Activated T-cell treated with anti-CD3 and anti-CD28 coated beads for 1 hour (primary cell): ENCODE results near the gene PXDN.
"Not testable (repeated sequence)": the region's sequence is repeated elsewhere in the genome, so short reads cannot be mapped to it uniquely, and the experiment has no call there.

Experiments
- DNase-seq: peaks from one replicate; pipeline ENCODE4 v3.0.0-alpha.2; 2020; ENCODE audit warnings: low read depth

PXDN gene

DNA sequence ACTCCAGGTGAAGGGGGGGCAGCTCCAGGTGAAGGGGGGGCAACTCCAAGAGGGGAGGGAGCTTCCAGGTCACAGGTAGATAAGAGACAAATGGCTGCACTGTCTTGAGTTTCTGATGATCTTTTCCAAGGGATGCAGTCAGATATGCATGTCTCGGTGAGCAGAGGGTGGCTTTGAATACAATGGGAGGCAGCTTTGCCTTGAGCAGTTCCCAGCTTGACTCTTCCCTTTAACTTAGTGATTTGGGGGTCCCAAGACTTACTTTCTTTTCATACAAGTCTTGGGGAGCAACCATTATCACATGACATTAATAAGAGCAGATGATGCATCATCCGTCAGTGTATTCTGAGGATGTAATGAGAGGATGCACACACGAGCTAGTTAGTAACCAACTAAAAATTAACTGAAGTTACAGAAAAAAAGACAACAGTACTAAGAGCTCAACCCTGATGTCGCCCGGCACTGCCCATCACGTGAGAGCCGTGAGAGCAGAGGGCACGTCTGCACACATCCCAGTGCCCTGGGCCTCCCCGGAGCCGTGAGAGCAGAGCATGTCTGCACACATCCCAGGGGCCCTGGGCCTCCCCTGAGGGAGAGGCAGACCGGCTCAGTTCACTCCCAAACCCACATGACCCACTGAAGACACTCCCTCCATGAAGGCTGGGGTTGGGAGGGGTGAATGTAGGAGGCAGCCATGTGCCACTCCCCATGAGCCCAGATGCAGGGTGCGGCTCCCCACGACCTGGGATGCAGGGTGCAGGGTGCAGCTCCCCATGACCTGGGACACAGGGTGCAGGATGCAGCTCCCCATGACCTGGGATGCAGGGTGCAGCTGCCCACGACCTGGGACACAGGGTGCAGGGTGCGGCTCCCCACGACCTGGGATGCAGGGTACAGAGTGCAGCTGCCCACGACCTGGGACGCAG is 39.4 kb downstream of the PXDN start:
- DNase-seq: no peak

DNA sequence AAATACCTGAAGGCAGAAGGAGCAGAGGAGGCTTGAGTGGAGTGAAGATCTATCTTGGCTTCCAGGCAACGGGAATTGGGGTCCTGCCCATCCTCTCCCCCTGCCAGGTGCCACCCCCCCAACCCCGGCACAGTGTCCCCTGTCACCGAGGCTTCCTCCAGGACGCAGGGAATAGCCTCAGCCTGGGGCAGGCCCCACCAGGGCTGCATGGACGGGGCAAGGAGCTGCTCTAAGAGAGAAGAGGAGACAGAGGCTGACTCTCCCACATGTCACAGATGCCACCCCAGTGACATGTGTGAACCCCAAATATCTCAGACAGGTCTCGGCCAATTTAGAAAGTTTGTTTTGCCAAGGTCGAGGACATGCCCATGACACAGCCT is 42.1 kb downstream of the PXDN start:
- no peak for DNase-seq

DNA sequence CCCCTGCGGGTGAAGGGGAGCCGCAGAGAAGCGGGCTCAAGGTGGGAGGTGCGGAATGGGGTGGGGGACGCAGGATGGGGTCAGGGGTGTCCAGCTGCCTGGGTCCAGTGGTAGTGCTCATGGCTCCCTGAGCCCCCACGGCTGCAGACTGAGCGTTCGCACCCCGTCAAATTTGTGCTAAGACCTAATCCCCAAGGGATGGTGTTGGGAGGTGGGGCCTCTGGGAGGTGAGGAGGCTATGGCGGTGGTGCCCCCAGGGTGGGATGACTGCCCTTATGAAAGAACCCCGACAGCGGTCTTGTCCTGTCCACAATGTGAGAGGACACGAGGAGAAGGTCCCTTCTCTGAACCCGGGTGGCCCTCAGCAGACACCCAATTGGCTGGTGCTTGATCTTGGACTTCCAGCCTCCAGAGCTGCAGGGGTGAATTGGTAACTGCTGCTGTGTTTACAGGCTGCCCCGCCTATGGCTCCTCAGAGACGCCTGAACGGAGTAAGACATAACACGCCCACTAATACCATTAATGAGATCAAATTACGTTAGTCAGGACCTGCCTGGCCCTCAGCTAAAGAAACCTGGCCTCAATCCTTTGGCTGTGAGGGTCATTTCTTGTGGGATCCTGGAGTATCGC is 42.6 kb downstream of the PXDN start:
- no peak for DNase-seq

DNA sequence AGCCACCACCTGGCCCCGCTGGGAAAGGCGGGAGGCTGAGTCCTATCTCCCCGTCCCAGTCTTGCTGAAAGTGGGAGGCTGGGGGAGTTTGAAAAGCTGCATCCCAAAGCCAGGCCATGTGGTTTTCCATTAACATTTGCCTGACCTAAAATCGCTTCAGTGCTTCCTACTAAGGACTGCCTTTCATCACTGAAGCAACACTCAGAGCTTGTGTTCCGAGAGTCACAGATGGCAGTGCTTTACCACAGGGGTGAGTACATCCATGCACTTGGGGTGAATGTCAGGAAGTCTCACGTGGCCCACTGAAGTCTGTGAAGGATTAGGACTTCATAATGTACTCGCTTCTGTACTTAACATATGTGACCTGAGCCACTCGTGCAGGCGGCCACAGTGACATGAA is 43.3 kb downstream of the PXDN start:
- no peak for DNase-seq

DNA sequence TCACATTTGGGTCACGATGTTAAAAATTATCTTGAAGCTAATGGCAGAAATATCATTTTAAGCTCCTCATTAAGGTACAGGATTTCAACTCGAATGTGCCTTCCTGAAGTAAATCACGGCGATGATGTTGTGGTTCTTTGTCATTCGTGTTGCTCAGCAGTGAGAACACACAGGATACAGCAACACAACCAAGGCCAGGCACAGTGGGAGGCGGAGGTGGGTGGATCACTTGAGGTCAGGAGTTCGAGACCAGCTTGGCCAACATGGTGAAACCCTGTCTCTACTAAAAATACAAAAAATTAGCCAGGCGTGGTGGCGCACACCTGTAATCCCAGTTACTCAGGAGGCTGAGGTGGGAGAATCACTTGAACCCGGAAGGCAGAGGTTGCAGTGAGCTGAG is 43.9 kb downstream of the PXDN start:
- DNase-seq: not testable (repeated sequence)

DNA sequence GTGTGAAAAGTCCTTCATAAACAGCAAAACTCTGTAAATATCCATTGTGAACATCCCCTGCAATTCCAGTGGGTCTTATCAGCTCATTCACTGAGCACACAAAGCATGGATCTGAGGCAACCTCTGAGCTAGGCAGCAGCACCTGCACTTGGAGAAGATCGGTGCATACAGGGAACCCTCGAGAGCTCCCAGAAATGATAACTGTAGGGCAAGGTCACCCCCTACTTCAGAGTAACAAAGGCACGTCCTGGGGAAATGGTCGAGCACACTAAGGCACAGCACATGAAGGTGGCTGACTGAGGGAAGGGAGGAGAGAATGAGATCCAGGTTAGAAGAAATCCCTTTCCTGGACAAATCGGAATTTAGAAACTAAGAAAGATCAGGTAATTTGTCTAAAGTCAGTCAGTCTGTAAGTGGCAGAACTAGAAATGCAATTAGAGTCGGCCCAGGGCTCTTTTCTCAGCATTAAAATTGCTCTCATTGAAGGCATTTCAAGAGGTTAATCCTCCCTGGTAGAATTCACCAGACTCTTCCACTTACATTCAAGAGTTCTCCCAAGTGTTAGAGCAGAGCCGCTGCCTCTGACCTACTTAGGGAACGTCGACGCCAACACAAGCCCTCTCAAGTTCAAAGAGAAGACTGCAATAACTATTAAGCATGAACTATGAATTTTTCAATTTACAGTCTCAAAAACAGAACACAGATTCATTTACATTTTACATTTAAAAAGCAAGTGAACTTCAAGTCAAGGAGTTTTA is 45.9 kb downstream of the PXDN start:
- DNase-seq: no peak

DNA sequence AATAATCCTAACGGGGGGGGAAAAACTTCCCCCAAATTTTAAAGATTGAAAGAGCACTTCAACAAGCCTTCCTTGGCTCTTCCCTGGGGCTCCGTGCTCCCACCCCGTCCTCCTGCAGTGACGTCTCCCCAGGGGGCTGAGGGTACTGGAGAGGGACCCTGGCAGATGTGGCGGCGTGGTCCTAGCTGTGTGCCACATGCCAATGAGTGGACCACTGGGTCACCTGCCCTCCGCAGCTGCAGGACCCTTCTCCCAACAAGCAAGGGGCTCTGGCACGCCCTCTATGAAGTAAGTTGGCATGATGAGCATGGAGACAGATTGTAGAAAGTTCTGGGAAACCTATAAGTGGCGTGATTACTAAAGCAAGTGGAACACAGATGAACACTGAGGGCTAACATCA is 46.7 kb downstream of the PXDN start:
- DNase-seq: no peak

DNA sequence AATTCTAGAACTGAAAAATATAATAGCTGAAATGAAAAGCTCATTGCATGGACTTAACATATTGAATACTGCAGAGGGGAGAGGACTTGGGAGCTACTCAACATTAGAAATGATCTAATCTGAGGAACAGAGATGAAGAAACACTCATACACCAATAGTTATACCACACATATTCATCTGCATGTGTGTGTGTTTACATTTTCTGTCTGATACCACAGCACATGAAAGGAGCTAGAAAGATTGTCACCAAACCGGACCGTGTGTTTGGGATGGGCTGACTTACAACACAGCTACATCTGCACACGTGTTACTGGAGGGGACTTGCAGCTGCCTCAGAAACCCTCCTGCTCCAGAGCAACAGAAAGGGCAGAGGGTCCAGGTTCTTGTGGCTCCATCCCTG is 47.8 kb downstream of the PXDN start:
- DNase-seq: no peak

DNA sequence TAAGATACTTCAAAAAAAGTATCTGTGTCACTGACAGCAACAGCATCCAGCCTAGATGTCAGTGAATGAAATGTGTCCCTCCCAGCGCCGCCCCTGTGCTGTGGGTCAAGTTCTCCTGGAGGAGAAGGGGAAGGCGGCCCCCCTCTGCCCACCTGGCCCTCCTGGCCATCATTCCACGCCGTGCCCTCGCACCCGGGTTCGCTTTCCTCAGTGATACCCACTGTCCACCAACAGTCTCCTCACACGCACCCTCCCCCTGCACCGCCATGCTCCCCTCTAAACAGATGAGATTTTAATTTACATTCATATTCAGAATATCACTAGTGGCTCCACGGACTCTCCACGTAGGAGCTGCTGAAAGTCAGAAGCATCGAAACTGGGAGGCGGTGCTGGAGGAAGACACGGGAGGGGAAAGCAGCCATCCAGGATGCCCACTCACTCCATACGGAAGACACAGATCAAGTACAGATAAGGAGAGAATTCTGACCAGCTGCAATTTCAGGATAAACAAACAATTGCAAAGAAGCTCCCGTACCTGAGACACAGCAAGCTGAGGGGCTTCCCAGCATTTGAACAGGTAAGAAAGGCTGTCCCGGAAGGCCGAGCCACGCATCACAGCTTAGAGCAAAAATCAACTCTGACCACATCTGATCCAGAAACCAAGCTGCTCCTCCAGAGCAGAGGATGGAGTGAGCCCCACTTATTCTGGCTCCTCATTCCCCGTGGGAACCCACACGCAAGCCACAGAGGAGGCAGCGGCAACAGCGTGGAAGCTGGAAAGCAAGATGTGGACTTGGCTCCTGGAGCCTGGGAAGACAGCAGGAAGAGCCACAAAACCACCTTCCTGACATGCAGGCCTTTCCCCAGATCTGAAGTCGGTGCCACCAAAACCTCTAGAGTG is 49.7 kb downstream of the PXDN start:
- no peak for DNase-seq

DNA sequence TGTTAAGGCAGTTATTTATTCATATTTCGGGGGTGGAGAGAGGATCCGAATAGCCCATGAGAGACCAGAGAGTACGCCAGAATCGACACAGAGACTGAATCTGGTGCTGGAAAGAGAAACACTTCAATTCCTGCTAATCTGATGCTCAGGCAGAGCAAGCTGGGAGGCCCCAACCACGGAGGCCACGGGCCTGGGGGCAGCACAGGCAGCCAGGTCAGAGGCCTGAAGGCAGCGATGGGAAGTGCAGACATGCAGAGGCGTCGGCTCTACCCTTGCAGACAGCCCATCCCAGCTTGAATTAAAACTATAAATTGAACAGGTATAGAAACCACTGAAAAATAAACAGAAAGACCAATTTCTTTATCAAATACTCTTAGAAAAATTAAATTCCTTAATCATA is 50.6 kb downstream of the PXDN start:
- DNase-seq: no peak

DNA sequence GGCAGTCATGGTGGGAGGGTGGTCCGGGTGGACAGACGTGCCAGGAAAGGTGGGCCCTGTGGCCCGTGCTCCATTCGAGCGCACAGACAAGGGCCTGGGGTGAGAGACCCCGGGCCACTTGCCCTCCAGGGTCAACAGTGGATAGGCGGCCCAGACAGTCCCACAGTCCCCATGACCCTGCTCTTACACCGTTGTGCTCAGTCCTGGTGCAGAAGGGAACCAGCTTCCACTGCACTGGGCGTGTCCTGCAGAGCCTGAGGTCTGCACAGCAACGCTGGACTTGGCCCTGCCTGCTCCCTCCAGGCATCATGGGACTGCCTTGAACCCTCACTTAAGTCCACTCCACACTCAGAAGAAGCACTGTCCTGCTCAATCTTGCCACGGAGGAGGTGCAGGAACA is 52.0 kb downstream of the PXDN start:
- no peak for DNase-seq

DNA sequence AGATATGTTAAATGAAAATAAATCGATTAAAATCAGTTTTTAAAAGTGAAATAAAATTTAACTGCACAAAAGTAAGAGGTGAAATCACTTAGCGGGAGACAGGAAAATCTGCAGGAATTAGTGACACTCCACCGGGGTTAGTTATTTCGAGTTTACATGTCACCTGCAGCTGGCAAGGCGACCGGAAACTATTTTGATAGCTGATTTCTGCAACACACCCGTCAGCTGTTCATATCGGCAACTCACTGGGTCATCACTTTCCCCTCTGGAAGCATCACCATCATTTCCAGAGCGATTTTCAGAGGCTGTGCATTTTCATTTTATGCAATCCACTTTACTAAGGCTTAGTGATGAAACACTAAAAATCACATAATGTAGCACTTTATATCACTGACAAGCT is 52.9 kb downstream of the PXDN start:
- DNase-seq: no peak

DNA sequence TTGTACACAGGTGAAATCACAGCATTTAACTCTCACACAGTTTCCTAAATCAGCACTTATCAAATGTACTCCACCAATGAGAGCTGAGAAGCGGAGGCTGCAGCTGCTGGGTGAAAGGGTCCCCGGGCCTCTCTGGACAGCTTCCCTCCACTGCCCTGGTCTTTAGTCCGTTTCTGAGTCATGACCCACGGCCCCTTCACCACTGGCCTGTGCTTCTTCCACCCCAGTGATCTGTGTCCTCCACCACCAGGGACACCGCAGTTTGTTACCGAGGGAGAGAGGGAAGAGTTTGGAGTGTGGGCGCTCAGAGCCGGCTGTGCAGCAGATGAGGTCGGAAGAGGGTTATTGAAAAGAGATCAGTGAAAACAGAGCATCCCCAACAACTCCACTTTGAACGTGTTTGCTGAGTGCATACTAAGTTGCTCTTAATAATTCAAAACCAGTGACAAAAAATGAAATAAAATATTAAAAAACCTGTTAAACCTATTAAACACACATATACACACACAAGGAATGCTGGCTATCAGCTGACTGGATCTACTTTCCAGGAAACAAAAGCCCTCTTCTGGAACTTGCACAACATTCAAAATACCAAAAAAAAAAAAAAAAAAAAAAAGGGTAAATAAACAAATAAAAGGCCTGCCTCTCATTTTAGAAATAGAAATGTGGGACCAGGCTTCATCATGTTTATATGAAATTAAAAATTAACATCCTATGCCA is 54.1 kb downstream of the PXDN start:
- no peak for DNase-seq

DNA sequence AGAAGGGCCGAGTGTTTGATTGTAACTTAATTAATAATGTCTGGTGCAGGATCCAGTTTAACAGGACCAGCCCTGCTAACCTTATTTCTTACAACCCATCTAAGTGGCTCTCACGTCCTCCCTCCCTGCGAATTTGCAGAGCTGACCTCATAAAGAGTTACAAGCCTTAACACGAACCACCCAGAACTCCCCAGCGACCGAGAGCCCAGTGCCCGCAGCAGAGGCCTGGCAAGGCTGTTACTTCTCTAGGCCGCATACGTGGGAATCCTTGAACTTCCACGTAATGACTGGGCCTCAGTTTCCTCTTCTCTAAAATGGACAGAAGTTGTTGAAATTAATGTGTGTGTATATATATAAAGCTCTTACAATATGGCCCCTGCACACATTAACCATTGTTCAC is 55.5 kb downstream of the PXDN start:
- no peak for DNase-seq

DNA sequence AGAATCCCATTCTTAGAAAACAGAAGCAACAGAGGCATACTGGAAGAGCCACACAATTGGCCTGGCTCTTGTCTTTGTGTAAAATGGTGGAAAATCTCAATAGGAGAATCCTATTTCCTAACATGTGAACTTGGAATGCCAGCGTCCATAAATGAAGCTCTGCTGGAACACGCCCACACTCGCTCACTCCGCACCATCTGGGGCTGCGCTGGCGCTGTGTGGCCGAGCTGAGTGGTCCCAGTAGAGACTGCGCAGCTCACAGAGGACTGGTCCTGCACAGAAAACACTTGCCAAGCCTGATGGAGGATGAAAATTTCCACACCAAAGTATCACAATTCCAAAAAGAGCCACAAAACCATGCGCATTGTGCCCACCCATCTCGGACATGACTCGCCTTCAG is 56.2 kb downstream of the PXDN start:
- DNase-seq: no peak

DNA sequence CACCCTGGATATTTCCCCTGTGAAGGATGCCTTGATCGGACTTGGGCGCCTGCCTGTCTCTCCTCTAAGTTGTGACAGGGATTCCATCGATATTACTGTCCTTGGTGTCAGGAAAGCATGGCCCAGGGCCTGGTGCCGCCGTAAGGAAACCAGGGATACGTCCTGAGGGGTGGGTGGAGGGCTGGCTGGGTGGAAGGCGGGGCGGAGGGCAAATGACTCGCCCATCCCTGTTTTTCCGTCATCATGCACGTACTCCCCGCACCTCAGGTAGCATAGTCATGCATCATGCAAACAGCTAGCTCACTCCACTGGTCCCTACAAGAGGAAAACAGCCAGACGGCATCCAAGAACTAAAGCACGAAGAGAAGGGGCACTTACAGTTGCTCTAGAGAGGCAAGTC is 57.1 kb downstream of the PXDN start:
- no peak for DNase-seq

DNA sequence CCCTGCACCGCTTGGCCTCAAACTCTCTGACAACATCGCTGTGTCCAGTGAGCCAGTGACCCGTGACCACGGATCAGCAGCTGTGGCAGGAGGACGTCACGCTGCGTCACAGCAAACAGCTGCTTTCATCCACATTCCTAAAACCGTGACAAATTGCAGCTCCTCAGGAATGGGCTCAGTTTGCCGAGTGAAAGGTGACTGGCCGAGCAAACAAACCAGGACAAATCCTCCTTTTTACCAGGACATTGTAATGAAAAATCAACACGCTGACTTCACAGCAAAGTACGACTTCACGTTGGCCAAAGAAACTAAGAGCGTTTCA is 57.6 kb downstream of the PXDN start:
- no peak for DNase-seq

DNA sequence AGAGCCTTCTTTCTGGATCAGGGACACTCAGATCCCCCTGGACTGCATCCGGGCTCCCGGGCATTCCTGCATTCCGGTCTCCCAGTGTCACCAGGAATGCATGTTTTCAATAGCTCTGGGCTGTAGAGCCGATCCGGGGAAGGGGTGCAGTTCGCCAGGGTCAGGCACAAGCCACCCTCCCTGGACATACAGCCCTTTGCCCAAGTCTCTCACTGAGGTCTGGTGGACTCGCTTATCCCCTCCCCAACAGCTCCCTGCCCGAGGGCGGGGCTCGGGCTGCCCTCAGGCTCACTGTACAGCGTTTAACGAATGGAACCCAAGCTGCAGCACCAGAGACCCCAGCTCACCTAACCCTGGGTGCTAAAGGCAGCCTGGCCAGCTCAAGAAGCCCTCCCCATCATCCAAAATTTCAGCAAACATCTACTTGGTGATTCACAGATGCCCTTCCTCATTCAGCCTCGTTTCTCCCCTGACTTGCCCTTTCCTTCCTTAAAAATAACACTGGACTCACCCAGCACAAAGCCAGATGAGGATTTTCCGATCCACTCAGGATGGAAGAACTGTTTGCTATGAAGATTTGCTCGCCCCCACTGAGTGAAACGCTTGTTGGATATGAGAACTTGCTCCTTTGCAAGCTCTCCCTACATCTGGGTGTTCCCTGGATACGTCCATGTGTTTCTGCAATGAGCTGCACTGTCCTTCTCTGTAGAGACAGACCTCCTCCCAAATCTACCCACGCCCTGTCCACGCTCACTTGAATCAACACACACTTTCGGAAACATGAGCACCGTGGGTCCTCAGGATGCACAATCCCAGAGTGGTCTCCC is 58.1 kb downstream of the PXDN start:
- no peak for DNase-seq

DNA sequence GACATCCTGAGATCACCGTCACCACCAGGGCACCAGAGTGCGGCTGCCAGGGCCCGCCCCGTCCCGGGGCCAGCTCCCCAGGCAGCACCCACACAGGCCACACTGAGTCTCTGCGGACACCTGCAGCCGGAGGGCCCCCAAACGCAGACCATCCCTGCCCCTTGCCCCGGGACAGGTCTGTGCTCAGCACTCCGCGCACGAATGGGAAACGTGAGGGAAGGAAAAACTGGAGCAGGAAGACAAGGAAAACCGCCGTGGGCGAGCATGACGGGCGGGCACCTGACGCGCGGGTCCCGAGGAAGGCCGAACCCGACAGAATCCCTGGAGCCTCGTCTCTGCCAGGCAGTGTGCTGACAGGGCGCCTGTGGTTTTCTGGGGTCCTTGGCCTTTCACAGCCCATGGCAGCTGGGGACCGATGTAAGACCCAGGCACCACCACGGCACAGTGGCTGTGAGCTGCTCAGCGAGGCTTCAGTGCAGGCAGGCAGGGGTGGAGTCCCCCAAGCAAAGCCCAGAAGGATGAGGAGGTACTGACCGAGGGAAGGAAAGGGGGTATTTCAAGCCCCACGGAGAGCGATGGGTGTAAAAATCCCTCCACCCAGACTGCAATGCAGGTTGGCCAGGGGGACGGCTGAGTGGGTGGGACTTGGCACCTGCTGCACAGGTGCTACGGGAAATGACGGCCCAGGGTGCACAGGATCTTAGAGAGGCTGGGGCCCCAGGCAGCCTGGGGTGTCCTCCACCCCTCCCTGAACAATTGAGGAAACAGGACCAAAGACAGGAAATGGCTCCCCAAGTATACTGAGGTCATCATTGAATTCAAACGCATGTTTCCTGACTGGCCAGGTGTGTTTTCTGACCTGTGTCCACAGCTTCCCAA is 59.0 kb downstream of the PXDN start:
- DNase-seq: no peak

DNA sequence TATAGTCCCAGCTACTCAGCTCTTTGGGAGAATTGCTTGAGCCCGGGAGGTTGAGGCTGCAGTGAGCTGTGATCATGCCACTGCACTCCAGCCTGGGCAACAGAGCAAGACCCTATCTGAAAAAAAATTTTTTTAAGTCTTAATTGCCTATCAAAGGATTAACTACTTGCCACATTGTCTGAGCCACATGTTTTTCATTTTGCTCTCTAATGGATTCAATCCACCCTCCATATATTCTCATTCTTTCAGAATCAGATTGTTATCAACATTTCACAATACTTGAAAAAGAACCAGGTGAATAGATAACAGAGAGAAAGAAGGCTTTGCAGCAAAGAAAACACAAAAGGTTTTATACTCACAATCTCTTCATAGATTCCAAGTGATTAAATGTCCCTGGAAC is 61.0 kb downstream of the PXDN start:
- DNase-seq: no peak
